ENCODE data around the gene NCK2.

DNA sequence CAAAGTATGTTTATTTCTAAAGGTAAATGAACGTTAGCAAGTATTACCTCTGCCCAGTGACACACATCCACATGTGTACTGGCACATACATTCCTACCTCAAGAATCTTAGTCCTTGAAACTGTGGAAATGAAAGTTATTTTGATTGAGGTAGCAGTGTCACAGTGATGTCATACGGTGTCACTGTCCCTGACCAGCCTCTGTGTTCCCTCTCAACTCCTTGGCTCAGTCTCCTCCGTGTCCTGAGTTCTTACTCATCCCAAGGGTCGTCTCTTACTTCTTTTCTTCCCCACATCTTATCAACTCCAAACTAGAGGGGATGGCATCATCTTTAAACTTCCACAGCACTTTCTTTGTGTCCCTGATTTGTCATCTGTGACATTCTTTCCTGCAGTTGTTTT, 3.3 kb downstream of the NCK2 start:
- TF ChIP-seq, protein P1, sequence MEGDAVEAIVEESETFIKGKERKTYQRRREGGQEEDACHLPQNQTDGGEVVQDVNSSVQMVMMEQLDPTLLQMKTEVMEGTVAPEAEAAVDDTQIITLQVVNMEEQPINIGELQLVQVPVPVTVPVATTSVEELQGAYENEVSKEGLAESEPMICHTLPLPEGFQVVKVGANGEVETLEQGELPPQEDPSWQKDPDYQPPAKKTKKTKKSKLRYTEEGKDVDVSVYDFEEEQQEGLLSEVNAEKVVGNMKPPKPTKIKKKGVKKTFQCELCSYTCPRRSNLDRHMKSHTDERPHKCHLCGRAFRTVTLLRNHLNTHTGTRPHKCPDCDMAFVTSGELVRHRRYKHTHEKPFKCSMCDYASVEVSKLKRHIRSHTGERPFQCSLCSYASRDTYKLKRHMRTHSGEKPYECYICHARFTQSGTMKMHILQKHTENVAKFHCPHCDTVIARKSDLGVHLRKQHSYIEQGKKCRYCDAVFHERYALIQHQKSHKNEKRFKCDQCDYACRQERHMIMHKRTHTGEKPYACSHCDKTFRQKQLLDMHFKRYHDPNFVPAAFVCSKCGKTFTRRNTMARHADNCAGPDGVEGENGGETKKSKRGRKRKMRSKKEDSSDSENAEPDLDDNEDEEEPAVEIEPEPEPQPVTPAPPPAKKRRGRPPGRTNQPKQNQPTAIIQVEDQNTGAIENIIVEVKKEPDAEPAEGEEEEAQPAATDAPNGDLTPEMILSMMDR (IDR thresholded peaks at IDR 0.05 in 2 of 3, conservative IDR thresholded peaks at IDR 0.05 in 1 of 3; ENCODE audit: control insufficient read depth in 2 of 3, extremely low read depth in 1 of 3, insufficient read depth in 1 of 3, low read depth in 3 of 3, low read length in 3 of 3), result no peak
- TF ChIP-seq, protein P2, sequence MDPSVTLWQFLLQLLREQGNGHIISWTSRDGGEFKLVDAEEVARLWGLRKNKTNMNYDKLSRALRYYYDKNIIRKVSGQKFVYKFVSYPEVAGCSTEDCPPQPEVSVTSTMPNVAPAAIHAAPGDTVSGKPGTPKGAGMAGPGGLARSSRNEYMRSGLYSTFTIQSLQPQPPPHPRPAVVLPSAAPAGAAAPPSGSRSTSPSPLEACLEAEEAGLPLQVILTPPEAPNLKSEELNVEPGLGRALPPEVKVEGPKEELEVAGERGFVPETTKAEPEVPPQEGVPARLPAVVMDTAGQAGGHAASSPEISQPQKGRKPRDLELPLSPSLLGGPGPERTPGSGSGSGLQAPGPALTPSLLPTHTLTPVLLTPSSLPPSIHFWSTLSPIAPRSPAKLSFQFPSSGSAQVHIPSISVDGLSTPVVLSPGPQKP (IDR thresholded peaks at IDR 0.05; ENCODE audit: low read depth, low read length), result no peak
- TF ChIP-seq POLR2A (IDR thresholded peaks at IDR 0.05; ENCODE audit: low read depth, low read length) (no peak), RUNX3 (IDR thresholded peaks at IDR 0.05; ENCODE audit: low read length) (no peak), CREB1 (IDR thresholded peaks at IDR 0.05; ENCODE audit: low read depth) (peak; percentile 70; the same call in 1 of the 2 replicates), RELA (IDR thresholded peaks at IDR 0.05; ENCODE audit: borderline replicate concordance, partially characterized antibody) (no peak), JUND (IDR thresholded peaks at IDR 0.05; ENCODE audit: low read depth, low read length) (no peak)
- TF ChIP-seq, protein P3, sequence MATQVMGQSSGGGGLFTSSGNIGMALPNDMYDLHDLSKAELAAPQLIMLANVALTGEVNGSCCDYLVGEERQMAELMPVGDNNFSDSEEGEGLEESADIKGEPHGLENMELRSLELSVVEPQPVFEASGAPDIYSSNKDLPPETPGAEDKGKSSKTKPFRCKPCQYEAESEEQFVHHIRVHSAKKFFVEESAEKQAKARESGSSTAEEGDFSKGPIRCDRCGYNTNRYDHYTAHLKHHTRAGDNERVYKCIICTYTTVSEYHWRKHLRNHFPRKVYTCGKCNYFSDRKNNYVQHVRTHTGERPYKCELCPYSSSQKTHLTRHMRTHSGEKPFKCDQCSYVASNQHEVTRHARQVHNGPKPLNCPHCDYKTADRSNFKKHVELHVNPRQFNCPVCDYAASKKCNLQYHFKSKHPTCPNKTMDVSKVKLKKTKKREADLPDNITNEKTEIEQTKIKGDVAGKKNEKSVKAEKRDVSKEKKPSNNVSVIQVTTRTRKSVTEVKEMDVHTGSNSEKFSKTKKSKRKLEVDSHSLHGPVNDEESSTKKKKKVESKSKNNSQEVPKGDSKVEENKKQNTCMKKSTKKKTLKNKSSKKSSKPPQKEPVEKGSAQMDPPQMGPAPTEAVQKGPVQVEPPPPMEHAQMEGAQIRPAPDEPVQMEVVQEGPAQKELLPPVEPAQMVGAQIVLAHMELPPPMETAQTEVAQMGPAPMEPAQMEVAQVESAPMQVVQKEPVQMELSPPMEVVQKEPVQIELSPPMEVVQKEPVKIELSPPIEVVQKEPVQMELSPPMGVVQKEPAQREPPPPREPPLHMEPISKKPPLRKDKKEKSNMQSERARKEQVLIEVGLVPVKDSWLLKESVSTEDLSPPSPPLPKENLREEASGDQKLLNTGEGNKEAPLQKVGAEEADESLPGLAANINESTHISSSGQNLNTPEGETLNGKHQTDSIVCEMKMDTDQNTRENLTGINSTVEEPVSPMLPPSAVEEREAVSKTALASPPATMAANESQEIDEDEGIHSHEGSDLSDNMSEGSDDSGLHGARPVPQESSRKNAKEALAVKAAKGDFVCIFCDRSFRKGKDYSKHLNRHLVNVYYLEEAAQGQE (IDR thresholded peaks at IDR 0.05; ENCODE audit: low read depth, low read length), result no peak

Measured in GM12878 (cell line).